NCI-H1092 treated with DMSO at 0.1 percent for 48 hours (cell line): ENCODE data around the gene JARID2.

Experiments used
- DNase-seq: peaks from one replicate; lab custom pipeline; 2025; lab: John Stamatoyannopoulos, UW

The JARID2 gene

DNA sequence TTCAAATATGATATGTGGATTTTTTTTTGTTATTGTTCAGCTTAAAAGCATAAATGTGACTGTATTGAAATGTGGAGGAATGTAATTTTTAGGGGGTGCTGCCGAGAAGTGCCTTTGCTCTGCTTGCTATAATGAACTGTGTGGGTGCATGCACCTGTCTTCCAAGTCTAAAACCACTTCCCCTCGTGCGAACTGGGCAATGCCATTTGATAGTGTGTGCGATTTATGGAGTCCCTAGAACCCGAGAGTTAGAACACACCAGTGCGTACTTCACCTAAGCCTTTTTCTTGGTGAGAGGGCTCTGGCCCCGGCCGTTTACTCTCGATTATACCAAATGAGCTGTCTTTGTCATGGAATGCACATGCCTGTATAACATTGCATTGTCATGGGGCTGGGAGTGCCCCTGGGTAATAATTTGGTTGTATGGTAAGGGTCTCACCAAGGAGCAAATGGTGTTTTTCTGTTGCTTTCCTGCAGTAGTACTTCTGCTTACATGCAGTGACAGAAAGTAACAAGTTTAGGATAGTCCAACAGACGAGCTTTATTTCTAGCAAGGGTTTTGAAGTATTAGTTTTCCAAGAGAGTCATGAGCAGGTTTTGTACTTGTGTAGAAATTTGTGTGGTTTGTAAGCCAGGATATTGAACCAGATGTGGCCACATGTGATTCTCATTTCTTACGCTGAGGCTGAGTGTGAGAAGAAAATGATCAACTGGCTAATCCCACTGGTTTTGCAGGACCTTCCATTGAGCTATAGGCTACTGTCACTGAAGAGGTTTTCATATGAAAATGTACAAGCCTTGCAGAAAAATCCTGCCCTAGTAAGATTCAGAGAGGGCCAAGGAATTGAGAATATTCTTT lies 244.6 kb downstream of the JARID2 start:
- DNase-seq = no peak

GRCh38 chr6:15491255-15491985 lies 245.6 kb downstream of the JARID2 start:
- DNase-seq = no peak

- no peak for DNase-seq
These were observed 246.1 kb downstream of the JARID2 start for GRCh38 chr6:15491986-15492269.

GRCh38 chr6:15493437-15494168 lies 247.7 kb downstream of the JARID2 start:
- DNase-seq = no peak

DNA sequence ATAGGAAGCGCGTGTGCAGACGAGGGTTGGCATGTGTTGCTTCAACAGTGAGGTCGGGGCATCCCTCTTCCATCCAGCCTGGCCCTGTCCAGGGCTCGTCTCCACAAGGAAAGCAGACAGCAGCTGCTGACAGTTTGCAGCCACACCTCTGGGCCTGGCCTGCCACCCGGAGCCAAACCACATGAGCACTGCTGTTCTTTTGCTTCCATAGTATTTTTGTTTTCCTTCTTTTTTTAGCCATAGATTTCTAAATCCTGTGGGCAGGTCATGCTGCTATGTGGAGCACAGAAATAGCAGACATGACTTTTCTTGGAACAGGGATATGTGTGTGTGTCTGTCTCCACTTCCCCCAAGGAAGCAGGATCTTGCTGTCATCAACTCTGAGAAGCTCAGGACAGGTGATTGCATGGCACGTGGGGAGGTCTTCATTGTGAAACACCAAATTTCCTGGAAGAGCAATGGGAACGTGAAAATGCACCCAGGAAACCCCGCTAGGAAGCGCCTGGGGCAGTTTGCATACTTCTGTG lies 249.6 kb downstream of the JARID2 start:
- DNase-seq = no peak

DNA sequence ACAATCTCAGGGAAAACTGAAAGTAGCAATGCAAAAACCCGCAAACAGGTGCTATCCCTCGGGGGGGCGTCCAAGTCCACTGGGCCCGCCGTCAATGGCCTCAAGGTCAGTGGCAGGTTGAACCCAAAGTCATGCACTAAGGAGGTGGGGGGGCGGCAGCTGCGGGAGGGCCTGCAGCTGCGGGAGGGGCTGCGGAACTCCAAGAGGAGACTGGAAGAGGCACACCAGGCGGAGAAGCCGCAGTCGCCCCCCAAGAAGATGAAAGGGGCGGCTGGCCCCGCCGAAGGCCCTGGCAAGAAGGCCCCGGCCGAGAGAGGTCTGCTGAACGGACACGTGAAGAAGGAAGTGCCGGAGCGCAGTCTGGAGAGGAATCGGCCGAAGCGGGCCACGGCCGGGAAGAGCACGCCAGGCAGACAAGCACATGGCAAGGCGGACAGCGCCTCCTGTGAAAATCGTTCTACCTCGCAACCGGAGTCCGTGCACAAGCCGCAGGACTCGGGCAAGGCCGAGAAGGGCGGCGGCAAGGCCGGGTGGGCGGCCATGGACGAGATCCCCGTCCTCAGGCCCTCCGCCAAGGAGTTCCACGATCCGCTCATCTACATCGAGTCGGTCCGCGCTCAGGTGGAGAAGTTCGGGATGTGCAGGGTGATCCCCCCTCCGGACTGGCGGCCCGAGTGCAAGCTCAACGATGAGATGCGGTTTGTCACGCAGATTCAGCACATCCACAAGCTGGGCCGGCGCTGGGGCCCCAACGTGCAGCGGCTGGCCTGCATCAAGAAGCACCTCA lies 250.7 kb downstream of the JARID2 start:
- no peak for DNase-seq

- no peak for DNase-seq
These were observed 252.8 kb downstream of the JARID2 start for GRCh38 chr6:15498640-15499039.

DNA sequence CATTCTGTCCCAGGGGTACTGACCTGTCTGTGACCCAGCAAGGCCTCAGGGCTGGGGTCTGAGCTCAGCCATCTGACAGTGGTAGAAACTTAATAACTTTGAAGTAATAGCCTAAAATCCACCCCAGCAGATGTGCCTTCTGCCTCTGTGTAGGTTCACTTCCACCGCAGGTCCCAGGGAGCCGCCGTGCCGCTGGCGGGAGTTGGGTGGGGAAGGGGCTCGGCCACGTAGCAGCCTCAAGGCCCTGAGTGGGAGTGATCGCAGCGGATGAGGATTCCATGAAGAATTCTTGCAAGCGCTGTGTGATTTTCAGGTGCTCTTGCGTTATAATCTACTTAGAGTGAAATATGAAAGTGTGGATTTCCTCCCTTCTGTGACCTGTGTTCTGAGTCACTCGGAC lies 253.3 kb downstream of the JARID2 start:
- no peak for DNase-seq

DNA sequence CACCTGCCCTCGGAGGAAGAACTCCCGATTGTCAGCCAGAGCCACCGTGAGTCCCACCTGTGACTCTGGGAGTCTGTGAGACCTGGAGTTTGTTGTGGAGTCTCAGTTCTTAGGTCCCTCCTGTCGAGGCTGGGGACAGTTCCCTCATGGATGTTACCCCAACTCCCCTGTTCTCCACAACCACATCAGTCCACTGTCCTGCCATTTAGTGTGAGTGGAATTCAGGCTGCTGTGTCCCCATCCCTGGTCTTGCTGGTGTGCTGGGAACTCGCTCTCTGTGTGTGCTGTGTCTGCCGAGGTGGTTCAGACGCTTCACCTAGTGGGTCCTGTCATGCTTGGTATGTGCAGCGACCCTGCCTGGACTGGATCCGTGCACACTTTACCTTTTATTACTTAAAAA lies 253.7 kb downstream of the JARID2 start:
- no peak for DNase-seq

DNA sequence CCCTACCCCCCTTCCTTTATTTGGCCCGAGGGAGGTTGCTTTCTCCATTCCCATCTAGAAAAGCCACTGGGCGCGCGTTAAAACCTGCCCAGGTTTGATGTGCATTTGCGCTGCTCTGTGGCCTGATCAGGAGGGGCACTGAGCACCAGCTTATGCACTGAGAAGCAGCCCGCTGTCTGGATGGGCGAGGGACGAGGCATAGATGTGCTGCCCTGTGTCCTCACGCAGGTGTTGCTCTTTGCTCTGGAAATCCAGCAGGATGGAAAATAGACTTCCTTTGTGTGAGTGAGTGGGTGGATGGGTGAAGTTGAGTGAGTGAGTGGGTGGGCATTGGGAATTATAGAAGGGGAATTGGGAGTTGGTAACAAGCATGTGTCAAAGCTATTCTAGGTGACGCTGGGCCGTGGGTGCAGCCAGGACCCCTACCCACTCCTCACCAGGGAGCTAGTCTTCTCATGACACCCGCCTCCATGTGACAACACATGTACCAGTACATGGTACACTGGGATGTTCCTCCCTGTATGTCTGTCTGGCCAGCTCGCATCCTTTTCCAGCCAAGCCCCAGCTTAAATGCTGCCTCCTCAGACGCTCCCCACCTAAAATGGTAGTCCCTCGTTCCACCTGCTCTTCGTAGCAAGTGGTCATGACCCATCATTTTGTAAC lies 254.3 kb downstream of the JARID2 start:
- no peak for DNase-seq

GRCh38 chr6:15500901-15501825 lies 255.3 kb downstream of the JARID2 start:
- DNase-seq = no peak

DNA sequence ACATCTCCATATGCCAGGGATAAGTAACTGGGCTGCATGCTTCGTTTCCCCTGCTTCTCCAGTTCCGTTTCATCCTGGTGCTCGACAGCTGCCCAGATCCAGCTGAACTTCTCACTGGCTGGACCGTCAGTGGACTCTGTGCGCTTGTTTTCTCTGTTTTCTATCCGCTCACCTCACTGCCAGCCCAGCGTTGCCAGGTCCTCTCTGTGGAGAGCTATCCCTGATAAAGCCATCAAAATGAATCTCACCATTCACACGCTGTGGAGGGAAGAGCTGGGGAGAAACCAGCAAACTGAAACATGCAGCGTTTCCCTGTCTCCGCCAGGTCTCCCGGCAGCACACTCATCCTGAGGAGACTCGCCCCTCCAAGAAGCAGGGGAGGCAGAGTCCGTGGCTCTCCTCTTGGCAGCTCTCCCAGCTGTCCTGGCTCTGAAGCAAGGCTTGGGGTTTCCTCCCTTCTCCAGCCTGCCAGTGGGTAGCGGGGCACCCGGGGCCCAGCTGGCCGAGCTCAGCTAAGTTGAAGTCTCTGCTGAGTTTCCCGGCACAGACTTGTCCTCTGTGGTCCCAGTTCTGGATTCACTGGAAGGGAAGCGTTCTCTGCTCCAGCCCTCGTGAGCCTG lies 256.1 kb downstream of the JARID2 start:
- no peak for DNase-seq

GRCh38 chr6:15502446-15503345 lies 256.8 kb downstream of the JARID2 start:
- DNase-seq = no peak

- no peak for DNase-seq
These were observed 257.4 kb downstream of the JARID2 start for GRCh38 chr6:15503346-15503680.

- DNase-seq = no peak
These were observed 258.2 kb downstream of the JARID2 start for GRCh38 chr6:15504040-15504495.

DNA sequence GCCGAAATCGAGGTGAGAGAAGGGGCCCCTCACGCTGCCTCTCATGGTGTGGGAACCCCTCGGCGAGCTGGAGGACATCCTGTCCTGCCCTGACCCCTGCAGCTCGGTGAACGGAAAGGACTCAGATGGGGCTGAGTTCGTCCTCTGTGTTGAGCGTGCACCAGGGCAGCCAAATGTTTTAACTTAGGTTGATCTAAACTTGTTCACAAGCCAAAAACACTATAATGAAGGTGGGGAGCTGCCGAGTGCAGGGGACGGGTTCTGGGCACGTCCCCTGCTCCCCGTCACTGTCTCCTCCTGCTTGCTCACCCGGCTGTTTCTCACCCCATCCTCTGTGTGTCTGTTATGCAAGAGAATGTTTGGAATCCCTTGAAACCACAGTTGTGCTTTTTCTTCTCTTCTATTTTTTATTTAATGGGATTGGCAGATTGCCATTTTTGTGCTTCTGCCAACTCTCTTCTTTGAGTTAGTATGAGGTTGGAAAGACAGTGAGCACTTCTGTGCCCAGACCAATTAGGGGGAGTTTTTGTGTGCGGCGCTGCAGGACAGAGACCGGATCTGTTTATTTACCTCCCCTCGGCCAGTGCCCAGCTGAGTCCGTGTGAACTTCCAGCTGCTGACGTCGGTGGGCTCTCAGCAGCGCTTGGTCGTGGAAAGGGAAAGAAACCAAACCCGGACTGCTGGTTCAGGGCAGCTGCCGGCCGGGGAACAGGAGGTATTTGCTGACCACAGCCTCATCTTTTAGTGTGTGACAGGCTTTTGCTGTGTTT lies 258.9 kb downstream of the JARID2 start:
- DNase-seq = peak; percentile 39

DNA sequence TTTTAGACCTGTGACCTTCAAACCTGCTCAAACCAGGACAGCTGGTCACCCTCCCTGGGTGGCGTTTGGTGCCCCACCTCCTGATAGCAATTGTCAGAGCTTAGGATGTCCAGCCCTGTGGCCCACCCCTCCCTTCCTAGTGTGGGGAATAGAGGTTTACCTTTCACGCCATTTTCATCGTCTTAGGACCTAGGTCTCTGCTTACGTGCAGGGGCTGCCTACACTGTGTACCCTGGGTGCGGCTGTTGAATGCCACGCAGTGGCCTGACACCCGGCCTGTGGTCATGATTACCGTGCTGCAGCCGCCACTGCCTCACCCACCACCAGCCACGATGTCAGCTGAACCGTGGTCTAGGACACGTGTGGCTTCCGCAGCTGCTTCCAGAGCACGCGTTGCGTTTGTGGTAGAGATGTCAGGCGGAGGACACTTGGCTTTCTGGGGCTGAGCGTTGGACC lies 259.6 kb downstream of the JARID2 start:
- DNase-seq = no peak

DNA sequence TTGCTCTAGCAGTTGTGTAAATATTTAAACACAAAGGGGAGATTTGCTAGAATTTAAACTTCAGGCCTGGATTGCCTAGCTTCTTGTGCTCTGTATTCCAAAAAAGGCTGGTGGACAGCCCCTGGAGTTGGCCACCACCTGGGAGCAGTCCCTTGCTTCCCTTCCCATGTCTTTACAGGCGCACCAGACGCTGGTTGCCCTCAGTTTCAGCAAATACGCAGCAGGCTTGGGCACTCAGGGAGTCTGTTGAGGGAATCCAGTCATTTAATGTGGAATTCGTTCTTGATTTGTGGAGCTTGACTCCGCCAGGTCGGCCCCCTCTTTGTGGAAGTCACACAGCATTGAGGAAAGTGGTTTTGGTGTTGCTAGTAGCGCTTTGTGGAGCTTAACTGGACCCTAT lies 260.2 kb downstream of the JARID2 start:
- no peak for DNase-seq
